HG02840 (cell line): Measurements from ENCODE around the gene ZNF155.
"Not testable (repeated sequence)": the region's sequence is repeated elsewhere in the genome, so short reads cannot be mapped to it uniquely, and the experiment has no call there.

Experiments
- ATAC-seq: cut with Tn5 transposase; IDR thresholded peaks from one replicate; pipeline ENCODE4 v1.9.1; 2021; ENCODE audit warnings: mild to moderate bottlenecking, moderate library complexity, moderate number of reproducible peaks; ENCODE audit not compliant: unreplicated experiment, low FRiP score

The ZNF155 gene

DNA sequence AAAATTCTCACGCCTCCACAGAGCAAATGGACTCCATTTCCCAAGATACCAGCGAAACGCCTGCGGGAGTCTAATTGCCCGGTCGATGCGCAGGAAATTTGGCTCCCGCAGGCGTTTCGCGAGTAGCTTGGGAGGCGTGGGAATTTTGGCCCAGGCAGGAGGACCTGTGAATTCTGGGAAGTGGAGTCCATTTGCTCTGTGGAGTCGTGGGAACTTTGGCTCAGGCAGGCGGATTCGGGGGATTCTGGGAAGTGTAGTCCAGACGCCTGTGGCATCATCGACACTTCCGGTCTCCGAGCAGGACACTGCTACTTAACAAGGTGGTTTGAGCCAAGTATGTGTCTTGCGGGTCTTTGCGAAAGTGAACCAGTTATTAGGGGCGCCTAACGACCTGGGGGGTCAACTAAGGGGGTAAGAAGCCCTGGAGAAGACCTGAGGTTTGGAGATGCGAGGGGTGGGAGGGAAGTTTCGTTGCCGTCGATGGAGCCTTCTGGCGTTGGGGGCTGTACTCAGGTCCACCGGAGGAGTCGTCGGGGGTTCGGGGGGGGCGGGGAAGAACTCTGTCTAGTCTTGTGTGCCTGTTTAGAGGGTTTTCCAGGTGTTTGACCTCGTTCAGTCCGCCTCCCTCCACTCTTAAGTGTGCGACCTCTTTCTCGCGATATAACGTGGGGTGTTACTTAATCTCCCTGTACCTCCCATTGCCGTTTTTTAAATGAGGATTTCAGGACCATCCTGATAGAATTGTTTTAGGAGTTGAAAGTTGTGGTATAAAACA, at the start of gene ZNF155:
ZNF155 (plus strand) TSS at position 277 of the 775 bp plus-strand sequence. CDS start 4,356 bp downstream, outside the sequence.
- peak; percentile 91 for ATAC-seq

DNA sequence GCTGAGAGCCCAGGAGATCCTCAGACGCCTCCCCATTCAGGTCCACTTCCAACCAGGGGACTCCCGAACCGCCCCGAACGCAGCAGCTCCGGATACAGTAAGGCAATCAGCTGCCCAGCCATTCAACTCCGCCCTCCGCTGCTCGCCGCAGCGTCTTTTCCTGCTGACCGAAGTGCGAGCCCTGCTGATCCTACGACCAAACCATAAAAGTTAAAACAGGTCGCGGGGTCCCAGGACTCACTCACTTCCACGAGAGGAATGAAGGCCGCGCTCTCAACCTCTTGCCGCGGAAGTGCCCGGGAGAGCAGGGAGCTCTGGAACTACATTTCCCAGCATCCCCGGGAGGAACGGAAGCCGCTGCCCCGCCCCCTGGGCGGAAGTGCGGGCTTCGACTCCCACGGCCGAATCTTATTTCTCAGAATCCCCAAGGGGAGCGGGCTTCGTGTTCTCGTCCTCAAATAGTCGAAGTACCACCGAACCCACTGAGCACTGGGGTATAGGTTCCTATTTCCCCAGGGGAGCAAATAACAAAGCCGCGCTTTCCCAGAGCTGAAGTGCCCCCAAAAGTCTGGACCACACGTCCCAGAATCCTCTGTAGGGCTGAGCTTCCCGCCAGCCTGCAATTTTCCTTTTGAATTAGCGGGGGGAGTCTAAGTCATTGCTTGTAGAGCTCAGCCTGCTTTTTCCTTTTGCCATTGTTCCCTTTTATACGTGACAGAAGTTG, 48.8 kb upstream of the ZNF155 start, which contains the start of gene ZNF45:
ZNF45 (minus strand) TSS at position 298 of the 724 bp plus-strand sequence. CDS start 13,097 bp downstream, outside the sequence.
- ATAC-seq: peak; percentile 91

DNA sequence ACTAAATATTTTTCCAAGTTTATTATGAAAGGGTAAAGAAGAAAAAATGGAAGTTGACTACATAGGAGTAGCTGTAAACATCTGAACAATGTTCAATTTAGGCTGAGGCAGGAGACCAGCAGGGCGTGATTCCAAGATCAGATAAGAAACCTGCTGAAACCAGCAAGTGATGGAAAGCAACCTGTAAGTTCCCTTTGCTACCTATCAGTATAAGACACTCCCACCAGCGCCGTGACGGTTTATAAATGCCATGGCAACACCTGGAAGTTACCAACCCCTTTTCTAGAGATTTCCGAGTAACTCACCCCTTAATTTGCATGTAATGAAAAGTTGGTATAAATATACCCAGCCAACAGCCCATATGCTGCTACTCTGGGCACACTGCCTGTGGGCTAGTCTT, 47.8 kb upstream of the ZNF155 start:
- ATAC-seq: no peak

DNA sequence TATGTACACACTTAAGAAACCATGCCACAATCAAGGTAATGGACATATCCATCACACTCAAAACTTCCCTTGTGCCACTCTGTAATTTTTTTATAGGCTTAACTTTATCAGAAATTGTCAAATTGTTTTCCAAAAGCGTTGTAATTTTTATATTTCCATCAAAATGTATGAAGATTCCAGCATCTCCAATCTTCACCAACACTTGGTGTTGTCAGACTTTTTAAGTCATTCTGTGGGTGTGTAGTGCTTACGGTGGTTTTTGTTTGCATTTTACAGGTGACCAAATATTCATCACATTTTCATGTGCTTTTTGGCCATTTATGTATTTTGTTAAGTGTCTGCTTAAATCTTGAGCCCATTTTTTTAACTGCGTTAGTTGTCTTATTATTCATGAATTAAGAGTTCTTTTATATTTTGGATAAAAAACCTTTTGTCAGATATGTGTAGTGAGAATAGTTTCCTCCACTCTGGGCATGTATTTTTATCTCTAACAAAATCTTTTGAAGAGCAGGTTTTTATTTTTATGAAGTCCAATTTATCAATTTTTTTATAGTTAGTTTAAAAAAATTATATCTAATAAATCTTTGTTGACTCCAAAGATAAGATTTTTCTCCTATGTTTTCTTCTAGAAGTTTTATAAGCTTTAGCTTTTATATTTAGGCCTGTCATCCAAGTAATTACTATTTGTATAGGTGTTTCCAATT, 44.3 kb upstream of the ZNF155 start:
- ATAC-seq: no peak

DNA sequence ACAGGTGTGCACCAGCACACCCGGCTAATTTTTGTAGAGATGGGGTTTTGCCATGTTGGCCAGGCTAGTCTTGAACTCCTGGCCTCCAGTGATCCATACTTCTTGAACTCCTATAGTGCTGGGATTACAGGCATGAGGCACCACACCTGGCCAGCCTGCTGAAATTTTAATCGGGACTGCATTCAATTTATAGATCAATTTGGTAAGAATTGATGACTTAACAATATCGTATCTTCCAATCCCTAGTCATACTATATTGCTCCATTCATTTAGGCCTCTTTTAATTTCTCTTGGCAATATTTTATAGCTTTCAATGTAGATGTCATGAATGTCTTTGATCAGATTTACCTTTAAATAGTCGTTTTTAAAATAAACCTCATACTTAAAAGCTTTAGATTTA, 43.3 kb upstream of the ZNF155 start:
- no peak for ATAC-seq

DNA sequence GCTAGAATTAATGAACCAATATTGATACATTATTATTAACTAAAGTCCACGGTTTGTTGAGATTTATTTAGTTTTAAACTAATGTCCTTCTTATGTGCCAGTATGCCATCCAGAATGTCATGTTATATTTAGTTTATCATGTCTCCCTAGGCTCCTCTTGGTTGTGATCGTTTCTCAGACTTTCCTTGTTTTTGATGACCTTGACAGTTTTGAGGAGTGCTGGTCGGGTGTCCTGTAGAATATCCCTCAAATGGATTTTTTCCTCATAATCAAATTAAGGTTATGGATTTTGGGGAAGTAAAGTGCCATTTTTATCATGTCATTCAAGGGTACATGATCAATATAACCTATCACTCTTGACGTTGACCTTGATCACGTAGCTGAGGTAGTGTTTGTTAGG, 42.8 kb upstream of the ZNF155 start:
- ATAC-seq: no peak

DNA sequence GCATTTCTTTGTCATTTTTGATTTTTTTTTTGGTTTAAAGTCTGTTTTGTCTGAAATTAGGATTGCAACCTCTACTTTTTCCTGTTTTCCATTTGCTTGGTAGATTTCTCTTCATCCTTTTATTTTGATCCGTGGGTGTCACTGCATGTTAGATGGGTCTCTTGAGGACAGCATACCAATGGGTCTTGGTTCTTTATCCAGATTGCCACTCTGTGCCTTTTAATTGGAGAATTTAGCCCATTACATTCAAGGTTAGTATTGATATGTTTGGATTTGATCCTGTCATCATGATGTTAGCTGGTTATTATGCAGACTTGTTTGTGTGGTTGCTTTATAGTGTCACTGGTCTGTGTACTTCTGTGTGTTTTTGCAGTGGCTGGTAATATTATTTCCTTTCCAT, 36.6 kb upstream of the ZNF155 start:
- not testable (repeated sequence) for ATAC-seq

DNA sequence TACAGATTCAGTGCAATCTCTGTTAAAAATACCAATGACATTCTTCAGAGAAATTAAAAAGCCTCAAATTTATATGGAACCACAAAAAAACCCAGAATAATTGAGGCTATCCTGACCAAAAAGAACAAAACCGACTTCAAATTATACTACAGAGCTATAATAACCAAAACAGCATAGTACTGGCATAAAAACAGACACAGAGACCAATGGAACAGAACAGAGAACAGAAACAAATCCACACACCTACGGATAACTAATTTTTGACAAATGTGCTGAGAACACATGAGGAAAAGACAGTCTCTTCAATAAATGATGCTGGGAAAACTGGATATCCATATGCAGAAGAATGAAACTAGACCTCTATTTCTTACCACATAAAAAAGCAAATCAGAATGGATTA, 34.2 kb upstream of the ZNF155 start:
- not testable (repeated sequence) for ATAC-seq

DNA sequence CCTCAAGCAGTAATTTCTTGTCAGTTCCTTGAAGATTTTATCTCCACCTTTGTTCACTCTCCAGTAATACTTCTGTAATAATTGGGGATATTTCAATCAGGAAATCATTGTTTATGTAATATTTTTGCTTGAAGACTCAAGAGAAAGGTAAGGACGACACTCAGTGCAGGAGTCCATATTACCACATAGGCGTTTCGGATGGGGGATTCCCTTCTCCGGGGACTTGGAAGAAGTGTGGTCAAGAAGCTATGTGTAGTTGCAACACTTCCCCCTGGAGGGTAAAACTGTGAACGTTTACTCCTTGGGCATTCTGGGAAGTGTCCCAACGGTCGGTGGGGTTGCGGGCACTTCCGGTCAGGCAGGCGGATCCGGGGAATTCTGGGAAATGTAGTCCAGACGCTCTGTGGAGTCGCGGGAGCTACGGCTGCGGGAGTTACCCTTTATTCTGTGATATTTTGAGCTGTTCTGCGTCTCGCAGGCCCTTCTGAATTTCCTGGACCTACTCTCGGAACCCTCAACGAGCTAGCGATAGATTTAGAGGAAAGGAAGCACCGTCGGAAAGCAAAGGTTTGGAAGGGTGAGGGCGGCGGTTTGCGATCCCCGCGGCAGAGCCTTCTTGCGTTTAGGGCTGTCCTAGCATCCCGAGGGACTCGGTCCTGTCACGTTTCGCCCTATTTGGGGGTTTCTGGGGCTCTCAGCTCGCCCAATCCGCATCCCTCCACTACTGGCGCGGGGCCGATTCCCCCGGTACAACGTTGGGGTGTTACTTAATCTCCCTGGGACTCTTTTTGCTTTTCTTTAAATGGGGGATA, 32.9 kb upstream of the ZNF155 start, which contains the start of gene ZNF221:
ZNF221 (plus strand) TSS at position 395 of the 812 bp plus-strand sequence. CDS start 11,499 bp downstream, outside the sequence.
- ATAC-seq: peak; percentile 81

DNA sequence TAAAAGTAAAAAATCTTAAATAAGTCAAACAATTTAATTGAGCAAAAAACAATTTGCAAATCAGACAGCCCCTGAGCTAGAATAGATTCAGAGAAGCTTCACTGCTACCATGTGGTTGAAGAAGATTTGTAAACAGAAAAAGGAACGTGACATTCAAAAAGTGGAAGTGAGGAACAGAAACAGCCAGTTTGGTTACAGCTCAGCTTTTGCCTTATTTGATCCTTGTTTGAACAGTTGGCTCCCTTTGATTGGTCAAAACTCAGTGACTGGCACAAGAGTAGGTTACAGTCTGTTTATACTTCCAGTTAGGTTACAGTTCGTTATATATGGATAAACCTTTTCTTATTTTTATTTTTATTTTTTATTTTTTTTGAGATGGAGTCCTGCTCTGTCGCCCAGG, 27.2 kb upstream of the ZNF155 start:
- ATAC-seq: no peak

DNA sequence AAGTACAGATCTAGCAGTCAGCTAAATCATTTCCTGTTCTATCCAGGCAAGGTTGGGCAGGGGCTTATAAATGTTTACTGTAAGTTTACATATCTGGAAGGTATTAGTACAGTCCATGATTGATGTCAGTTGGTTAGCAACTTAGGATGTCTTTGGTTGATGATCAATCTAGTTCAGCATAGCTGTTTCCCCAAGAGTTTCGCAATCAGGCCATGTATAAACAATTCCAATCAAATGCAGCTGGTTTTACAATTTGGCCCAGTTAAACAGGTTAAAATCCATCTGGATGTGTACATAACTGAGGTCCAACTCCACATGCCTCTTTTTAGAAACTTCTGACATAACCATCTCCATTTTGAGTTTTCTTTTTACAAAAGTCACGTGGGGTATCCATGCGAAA, 26.1 kb upstream of the ZNF155 start:
- no peak for ATAC-seq

DNA sequence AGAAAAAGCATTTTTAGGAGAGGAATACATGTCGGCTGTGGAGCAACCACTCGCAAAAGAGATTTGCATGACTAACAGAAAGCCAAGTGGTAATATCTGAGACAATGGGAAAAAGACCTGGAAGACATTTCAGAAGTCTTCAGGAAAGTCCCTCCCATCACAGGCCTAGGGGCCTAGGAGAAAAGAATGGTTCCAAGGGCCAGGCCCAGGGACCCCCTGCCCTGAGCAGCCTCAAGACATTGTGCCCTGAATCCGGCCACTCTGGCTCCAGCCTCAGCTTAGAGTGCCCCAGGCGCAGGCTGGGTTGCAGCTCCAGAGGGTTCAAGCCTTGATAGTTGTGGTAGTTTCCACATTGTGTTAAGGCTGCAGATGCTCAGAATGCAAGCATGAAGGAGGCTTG, 23.6 kb upstream of the ZNF155 start:
- ATAC-seq: no peak

DNA sequence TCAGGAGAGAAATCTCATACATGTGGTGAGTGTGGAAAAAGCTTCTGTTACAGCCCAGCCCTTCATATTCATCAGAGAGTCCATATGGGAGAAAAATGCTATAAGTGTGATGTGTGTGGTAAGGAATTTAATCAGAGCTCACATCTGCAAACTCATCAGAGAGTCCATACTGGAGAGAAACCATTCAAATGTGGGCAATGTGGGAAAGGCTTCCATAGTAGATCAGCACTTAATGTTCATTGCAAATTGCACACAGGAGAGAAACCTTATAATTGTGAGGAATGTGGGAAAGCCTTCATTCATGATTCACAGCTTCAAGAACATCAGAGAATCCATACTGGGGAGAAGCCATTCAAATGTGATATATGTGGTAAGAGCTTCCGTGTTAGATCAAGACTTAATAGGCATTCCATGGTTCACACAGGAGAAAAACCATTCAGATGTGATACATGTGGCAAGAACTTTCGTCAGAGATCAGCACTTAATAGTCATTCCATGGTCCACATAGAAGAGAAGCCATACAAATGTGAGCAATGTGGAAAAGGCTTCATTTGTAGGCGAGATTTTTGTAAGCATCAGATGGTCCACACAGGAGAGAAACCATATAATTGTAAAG, 17.8 kb upstream of the ZNF155 start:
- ATAC-seq: no peak

DNA sequence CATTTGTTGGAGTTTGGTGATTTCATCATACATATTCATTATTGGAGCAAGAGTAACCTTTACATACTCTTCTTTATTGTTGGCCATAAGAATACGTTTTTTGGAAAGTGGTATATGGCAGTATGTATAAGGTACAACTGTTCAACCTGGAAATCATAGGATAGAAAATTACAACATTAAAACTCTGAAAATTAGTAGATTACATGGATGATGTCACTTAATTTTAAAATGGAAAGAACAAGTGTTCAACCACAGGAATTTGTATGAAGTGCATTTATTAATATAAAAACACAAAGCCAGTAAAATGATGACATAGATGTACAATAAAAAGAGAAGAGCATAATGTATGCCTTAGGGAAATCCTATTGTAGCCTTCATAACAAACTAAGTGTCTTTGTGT, 7.3 kb upstream of the ZNF155 start:
- no peak for ATAC-seq

DNA sequence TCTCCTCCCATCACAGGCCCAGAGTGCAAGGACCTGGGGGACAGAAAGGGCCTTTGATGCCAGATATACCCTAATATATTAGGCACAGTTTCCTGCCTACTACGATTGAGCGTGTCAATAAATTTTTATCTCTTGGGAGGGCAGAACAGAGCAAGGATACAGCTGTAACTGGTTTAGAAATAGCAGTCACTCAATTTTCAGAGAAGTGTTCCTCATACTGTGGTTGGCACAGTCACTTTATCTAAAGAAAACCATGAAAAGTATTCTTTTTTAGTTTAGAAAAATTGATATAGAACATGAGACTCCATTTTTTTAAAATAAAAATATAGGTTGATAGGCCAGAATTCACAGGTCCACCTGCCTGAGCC, 460 bp upstream of the ZNF155 start:
- peak; percentile 24 for ATAC-seq

DNA sequence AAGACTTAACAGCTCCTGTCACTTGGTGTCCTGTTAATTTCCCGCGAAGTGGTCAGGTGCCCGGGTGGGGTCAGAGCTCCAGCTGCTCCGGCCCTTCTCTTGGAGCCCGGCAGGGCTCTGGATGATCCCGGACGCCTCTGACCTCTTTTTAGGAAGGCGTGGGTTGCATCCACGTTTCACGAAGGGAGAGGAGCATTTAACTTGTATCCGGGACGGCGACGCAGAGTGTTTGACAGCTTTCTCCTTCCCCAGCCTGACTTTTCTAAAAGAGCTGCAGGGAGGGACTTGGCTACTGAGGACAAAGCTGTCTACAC, 656 bp downstream of the ZNF155 start:
- ATAC-seq: no peak

DNA sequence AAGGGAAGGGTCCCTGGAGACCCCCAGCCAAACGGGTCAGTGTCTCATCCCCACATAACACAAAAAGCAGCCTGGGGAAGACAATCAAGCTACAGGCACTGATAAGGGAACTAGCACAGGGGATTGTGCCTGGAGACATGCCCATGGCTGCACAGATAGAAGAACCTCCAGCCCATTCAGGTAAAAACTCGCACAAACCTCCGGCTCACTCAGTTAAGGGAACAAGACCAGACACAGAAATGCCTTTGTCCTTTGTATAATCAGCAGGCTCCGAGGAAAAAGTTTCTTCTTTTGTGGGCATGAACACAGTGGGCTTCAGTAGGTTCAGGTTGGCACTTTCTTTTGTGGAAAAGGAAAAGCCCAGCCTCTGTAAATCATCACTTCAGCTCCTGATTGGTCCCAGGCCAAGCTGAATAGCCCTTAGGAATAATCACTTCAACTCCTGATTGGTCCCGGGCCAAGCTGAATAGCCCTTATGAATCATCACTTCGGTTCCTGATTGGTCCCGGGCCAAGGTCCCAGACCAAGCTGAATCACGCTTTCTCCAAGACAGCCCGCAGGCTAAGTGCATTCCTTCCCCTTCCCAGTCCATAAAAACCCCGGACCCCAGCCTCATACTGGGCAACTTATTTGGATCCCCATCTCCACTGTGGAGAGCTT, 13.8 kb downstream of the ZNF155 start:
- no peak for ATAC-seq

DNA sequence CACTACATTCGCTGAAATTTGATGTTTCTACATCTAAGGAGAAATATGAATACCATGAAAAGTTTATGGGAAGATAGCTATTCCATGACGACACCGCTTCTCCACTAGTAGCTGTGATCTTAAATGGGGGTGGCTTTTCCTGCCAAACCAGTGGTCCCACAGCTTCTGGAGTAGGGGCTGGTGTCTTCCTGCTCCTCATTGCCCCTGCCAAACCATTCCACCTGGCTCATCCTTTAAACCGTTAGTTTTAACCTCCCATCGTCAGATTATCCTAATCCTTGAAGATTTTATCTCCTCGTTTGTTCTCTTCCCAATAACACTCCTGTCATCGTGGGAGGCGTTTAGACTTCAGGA, 18.2 kb downstream of the ZNF155 start:
- ATAC-seq: no peak

DNA sequence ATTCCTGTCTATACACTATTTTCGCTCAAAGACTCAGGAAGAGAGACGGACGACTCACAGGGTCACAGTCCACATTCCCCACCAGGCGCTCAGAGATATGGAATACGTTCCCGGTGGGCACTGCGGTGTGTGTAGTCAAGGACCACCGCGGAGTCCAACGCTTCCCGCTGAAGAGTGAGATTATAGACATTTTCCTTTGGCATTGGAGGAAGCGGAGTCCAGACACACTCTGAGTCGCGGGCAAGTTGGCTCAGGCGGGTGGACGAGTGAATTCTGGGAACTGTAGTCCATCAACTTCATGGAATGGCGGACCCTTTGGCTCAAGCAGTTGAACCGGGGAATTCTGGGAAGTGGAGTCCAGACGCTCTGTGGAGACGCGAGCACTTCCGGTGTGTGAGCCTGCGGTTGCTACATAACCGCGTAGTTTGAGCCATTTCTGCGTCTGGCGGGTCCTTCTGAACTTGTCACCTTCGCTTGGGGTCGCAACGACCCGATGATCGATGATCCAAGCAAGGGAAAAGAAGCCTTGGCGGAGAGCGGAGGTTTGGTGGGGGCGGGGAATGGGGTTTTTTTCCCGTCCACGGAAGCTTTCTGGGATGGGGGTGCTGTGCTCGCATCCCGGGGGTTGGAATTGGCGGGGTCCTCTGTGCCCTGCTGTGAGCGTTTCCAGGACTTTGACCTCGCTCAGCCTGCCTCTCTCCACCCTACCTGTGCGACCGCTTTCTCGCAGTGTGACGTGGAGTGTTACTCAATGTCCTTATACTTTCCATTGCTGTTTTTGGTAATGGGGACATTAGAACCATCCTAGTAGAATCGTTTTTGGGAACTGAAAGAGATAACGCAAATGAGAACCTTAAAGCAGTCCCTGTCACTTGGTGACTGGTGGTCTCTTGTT, 18.8 kb downstream of the ZNF155 start, which contains the start of gene ZNF230:
ZNF230 (plus strand) TSS at position 392 of the 895 bp plus-strand sequence. CDS start 4,122 bp downstream, outside the sequence.
- peak; percentile 90 for ATAC-seq
